ENCODE data around the gene MICU2.

Gene MICU2

DNA sequence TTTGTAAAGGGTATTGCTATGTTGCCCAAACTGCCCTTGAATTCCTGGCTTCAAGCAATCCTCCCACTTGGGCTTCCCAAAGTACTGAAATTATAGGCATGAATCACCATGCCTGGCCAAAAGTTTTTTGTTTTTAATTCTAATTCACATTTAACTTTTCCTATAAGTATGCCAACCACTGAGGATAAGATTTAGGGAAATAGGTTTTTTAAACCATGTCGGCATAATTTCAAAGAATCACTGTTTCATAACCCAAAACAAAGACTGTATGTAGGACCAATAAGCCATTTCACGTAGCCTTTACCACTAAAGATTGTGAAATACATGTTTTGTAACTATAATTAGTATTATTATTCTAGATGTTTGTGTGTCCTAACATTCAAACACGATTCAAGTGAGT lies 153.0 kb downstream of the MICU2 start:
- DNase-seq (ENCODE audit: extremely low read depth, low read depth): no peak
- H3K4me3 ChIP-seq (replicated peaks; ENCODE audit: low read depth, low read length): no peak overlapping the region
- TF ChIP-seq, protein P1, sequence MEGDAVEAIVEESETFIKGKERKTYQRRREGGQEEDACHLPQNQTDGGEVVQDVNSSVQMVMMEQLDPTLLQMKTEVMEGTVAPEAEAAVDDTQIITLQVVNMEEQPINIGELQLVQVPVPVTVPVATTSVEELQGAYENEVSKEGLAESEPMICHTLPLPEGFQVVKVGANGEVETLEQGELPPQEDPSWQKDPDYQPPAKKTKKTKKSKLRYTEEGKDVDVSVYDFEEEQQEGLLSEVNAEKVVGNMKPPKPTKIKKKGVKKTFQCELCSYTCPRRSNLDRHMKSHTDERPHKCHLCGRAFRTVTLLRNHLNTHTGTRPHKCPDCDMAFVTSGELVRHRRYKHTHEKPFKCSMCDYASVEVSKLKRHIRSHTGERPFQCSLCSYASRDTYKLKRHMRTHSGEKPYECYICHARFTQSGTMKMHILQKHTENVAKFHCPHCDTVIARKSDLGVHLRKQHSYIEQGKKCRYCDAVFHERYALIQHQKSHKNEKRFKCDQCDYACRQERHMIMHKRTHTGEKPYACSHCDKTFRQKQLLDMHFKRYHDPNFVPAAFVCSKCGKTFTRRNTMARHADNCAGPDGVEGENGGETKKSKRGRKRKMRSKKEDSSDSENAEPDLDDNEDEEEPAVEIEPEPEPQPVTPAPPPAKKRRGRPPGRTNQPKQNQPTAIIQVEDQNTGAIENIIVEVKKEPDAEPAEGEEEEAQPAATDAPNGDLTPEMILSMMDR (IDR thresholded peaks at IDR 0.05; ENCODE audit: low read depth, low read length, missing control alignments): no peak

- DNase-seq (ENCODE audit: extremely low read depth, low read depth): no peak
- TF ChIP-seq, protein P1 (IDR thresholded peaks at IDR 0.05; ENCODE audit: low read depth, low read length, missing control alignments): no peak
- no peak overlapping the region for H3K4me3 ChIP-seq (replicated peaks; ENCODE audit: low read depth, low read length)
Observed at GRCh38 chr13:21446656-21447055, 157.3 kb downstream of the MICU2 start.

GRCh38 chr13:21445759-21446158 lies 158.2 kb downstream of the MICU2 start:
- H3K4me3 ChIP-seq (replicated peaks; ENCODE audit: low read depth, low read length): no peak overlapping the region
- TF ChIP-seq, protein P1 (IDR thresholded peaks at IDR 0.05; ENCODE audit: low read depth, low read length, missing control alignments): no peak
- no peak for DNase-seq (ENCODE audit: extremely low read depth, low read depth)

DNA sequence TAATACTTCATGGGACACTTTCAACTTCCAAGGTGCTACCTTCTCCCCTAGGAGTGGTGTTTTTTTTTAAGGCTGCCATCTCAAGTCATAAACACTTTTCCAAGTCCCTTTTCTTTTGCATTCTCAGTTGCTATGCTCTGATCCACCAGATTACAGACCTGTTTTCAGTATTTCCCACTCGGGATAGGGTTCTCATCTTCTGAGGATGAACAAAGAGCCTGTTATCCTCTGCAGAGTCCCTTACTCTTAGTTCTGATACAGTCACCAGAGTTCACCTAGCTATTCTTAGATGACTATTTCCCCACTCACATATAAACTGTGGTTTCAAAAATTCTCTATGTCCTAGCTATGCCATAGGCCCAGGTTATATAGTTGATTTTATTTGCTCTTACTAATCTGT lies 160.8 kb downstream of the MICU2 start:
- H3K4me3 ChIP-seq (replicated peaks; ENCODE audit: low read depth, low read length): no peak overlapping the region
- DNase-seq (ENCODE audit: extremely low read depth, low read depth): no peak
- TF ChIP-seq, protein P1 (IDR thresholded peaks at IDR 0.05; ENCODE audit: low read depth, low read length, missing control alignments): no peak

Data from HFF-Myc (cell line).